DMS 273 (cell line): Measurements from ENCODE around the gene WFDC10A.
"Not testable (repeated sequence)": the region's sequence is repeated elsewhere in the genome, so short reads cannot be mapped to it uniquely, and the experiment has no call there.

Experiments used
- DNase-seq: peaks from one replicate; lab custom pipeline; 2025; ENCODE audit not compliant: unreplicated experiment; lab: John Stamatoyannopoulos, UW

The WFDC10A gene

GRCh38 chr20:45629496-45630100, at the start of gene WFDC10A:
Gene WFDC10A, plus strand, starts transcription at chr20:45629739. Its CDS starts 75 bp downstream, at chr20:45629814.
- peak; percentile 69 for DNase-seq

GRCh38 chr20:45581702-45582101, 47.8 kb upstream of the WFDC10A start:
- no peak for DNase-seq

GRCh38 chr20:45583502-45583901, 46.0 kb upstream of the WFDC10A start:
- DNase-seq = no peak

GRCh38 chr20:45584294-45584693, 45.2 kb upstream of the WFDC10A start:
- DNase-seq = not testable (repeated sequence)

GRCh38 chr20:45585986-45586385, 43.6 kb upstream of the WFDC10A start:
- DNase-seq = not testable (repeated sequence)

- no peak for DNase-seq
Observed at GRCh38 chr20:45588800-45589199, 40.7 kb upstream of the WFDC10A start.

GRCh38 chr20:45589725-45590124, 39.8 kb upstream of the WFDC10A start:
- DNase-seq = no peak

- peak; percentile 82 for DNase-seq
Observed at GRCh38 chr20:45592574-45593189, 36.9 kb upstream of the WFDC10A start.

GRCh38 chr20:45593498-45593897, 36.0 kb upstream of the WFDC10A start:
- no peak for DNase-seq

GRCh38 chr20:45595235-45595634, 34.3 kb upstream of the WFDC10A start:
- no peak for DNase-seq

GRCh38 chr20:45607810-45608209, 21.7 kb upstream of the WFDC10A start:
- no peak for DNase-seq

- no peak for DNase-seq
Observed at GRCh38 chr20:45611054-45611453, 18.5 kb upstream of the WFDC10A start.

GRCh38 chr20:45612314-45612713, 17.2 kb upstream of the WFDC10A start:
- DNase-seq = no peak

- DNase-seq = no peak
Observed at GRCh38 chr20:45617591-45617990, 11.9 kb upstream of the WFDC10A start.

GRCh38 chr20:45621593-45621992, 7.9 kb upstream of the WFDC10A start:
- DNase-seq = no peak

GRCh38 chr20:45626540-45626939, 3.0 kb upstream of the WFDC10A start:
- no peak for DNase-seq

- no peak for DNase-seq
Observed at GRCh38 chr20:45630371-45630770, 832 bp downstream of the WFDC10A start.

- DNase-seq = no peak
Observed at GRCh38 chr20:45631184-45631583, 1.6 kb downstream of the WFDC10A start, which contains the start of gene WFDC9. Gene WFDC9, minus strand, starts transcription at chr20:45631284. Its CDS starts 21,103 bp downstream, at chr20:45610181.

GRCh38 chr20:45636513-45636912, 7.0 kb downstream of the WFDC10A start:
- no peak for DNase-seq

GRCh38 chr20:45639687-45640086, 10.1 kb downstream of the WFDC10A start:
- DNase-seq = no peak

- DNase-seq = not testable (repeated sequence)
Observed at GRCh38 chr20:45641076-45641475, 11.5 kb downstream of the WFDC10A start.

- not testable (repeated sequence) for DNase-seq
Observed at GRCh38 chr20:45645869-45646268, 16.3 kb downstream of the WFDC10A start.

GRCh38 chr20:45646875-45647274, 17.3 kb downstream of the WFDC10A start:
- no peak for DNase-seq
